NCI-H1417 (cell line): ENCODE data around the gene SLC5A4.
"Not testable (repeated sequence)": the region's sequence is repeated elsewhere in the genome, so short reads cannot be mapped to it uniquely, and the experiment has no call there.

Experiments
- DNase-seq, 3 experiments: peaks; one replicate each; lab custom pipeline; 2025; lab: John Stamatoyannopoulos, UW

Gene SLC5A4

DNA sequence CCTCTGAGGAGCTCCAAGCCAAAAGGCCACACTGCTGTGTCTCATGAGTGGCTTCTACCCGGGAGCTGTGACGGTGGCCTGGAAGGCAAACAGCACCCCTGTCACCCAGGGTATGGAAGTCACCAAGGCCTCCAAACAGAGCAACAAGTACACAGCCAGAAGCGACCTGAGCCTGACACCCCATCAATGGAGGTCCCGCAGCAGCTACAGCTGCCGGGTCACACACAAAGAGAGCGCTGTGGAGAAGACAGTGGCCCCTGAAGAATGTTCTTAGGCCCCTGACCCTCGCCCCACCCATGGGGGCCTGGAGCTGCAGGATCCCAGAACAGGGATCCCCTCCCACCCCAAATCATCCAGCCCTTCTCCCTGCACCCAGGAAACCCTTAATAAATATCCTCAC lies 55.2 kb downstream of the SLC5A4 start:
- DNase-seq = no peak

GRCh38 chr22:32199341-32199740 lies 55.8 kb downstream of the SLC5A4 start:
- no peak for DNase-seq

GRCh38 chr22:32197553-32198226 lies 57.5 kb downstream of the SLC5A4 start:
- DNase-seq = not testable (repeated sequence)

- DNase-seq = not testable (repeated sequence)
These were observed 59.2 kb downstream of the SLC5A4 start for GRCh38 chr22:32195900-32196299.

DNA sequence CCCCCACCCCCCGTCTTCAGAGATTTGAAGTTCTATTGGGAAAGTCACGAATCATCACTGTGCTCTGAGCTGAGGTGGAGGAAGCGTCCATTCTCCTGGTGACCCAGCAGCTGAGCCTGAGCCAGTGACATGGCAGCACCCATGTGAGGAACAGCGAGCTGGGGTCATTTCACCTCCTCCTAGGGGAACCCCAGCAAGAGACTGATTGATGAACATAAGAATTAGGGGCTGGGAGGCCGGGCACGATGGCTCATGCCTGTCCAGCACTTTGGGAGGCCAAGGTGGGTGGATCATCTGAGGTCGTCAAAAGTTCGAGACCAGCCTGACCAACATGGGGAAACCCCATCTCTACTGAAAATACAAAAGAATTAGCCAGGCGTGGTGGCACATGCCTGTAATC lies 61.8 kb downstream of the SLC5A4 start:
- DNase-seq = not testable (repeated sequence)

GRCh38 chr22:32191021-32191420 lies 64.1 kb downstream of the SLC5A4 start:
- DNase-seq = not testable (repeated sequence)

DNA sequence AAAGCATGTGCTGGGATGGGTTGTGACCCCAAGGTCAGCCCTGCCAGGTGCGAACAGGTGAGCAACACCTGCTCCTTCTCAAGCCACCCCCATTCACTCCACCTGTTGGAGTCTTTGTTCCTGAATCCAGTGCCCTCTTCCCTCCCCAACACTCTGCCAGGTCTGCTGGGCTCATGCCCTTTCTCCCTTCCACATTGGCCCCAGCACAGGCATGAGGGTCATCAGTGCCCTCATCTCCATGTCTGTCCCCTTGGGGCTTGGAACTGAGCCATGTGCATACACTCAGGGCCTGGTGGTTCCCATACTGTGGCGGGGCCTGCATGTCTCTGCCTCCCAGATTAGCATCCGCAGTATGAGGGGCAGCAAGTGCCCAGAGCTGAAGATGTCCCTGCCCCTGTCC lies 69.3 kb downstream of the SLC5A4 start:
- DNase-seq = no peak

- DNase-seq = no peak
These were observed 71.5 kb downstream of the SLC5A4 start for GRCh38 chr22:32183625-32184024.

- no peak for DNase-seq
These were observed 74.1 kb downstream of the SLC5A4 start for GRCh38 chr22:32181043-32181442.

DNA sequence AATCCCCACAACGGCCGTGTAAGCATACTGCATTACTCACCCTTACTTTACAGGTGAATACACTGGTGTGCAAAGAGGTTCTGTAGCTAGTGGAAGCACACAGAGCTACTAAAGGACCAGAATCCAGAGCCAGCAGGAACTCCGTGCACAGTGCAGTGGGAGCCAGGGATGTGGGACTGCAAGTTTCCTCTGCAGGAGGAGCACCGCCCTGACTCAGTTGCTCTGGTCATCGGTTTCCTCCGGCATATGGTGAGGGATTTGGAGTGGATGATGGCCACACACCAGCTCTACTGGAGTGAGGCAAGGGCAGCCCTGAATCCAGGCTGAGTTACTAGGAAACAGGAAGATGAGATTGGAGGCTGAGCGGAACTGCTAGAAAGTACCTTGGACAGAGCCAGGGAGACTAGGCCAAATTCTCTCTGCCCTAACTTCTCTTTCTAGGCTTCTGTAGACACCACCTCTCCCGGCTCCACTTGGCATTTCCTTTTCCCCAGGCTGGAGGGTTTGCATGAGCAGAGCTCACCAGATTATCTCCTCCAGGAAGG lies 77.9 kb downstream of the SLC5A4 start:
- DNase-seq = no peak

DNA sequence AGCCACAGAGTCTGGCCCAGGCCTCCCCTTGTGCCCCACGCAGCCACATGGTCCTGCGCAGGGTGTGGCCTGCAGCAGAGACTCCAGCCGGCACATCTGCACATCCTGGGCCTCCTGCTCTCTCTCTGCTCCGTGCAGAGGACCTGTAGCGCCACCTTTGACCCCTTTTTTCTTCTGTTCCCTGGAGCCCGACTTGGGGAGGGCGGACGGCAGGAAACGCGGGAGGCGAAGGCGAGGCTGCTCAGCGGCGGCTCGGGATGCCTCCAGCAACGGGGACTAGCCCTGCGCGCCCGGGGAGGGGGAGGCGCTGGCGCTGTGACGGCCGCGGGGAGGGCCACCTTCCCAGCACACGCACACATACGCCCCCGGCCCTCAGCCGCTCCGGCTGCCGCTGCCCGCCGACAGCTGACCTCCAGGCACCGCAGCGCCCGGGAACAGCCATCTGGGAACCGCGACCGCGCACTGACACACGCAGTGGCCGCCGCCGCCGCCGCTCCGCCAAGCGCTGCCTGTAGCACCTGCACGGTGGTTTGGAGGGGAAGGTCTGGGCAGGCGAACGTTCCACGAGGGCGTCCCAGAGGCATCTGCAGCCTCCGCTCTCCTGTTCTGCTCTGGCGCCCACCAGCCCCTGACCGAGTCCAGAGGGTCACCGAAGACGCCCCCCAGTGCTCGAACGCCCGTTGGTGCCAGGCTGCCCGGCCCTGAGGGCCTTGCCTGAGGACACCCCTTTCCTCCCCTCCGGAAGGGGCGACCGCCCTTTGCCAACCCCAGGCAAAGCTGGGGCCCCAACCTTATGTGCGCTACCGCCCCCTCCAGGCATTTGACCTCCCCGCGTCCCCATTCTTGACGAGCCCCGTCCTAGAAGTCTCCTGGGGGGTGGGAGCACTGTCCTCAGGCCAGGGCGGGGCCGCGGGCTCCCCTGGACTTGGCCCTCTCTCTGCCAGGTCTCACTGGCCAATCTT lies 79.2 kb downstream of the SLC5A4 start:
- DNase-seq = peak in 2 of 3 experiments; percentile 56 to 61

- DNase-seq = no peak
These were observed 80.0 kb downstream of the SLC5A4 start for GRCh38 chr22:32175115-32175514.
